HEK293T (cell line): ENCODE results near the gene MEGF9.

Source experiments
- CTCF ChIA-PET: fragments of 350-600 bp; formaldehyde crosslinking; extraction: SDS; loops from one replicate; lab custom pipeline; 2021; ENCODE audit warnings: antibody characterized with exemption, inconsistent platforms; lab: Yijun Ruan, JAX
- POLR2A ChIA-PET: fragments of 350-600 bp; formaldehyde crosslinking; extraction: SDS; loops from one replicate; lab custom pipeline; 2020; ENCODE audit warnings: antibody characterized with exemption, inconsistent platforms; lab: Yijun Ruan, JAX
- DNase-seq: peaks from one replicate; pipeline ENCODE4 v3.0.0; 2012; ENCODE audit warnings: mixed read lengths; ENCODE audit errors: extremely low spot score
- ARNT ChIP-seq: fragments of 450-650 bp; IDR thresholded peaks from 2 replicates; pipeline ENCODE4 v1.6.1; 2017; ENCODE audit warnings: mild to moderate bottlenecking
- BHLHE40 ChIP-seq: fragments of 450-650 bp; IDR thresholded peaks from 2 replicates; pipeline ENCODE4 v1.6.1; 2016; ENCODE audit warnings: mild to moderate bottlenecking, moderate library complexity, borderline replicate concordance
- CTBP1 ChIP-seq: fragments of 450-650 bp; IDR thresholded peaks from 2 replicates; pipeline ENCODE4 v1.6.1; 2016; ENCODE audit warnings: borderline replicate concordance
- ELF4 ChIP-seq: fragments of 450-650 bp; IDR thresholded peaks from 2 replicates; pipeline ENCODE4 v1.6.1; 2017; ENCODE audit warnings: antibody characterized with exemption
- FOXA1 ChIP-seq: fragments of 450-650 bp; IDR thresholded peaks from 2 replicates; pipeline ENCODE4 v1.6.1; 2016; ENCODE audit warnings: mild to moderate bottlenecking
- FOXK2 ChIP-seq: fragments of 450-650 bp; IDR thresholded peaks from 2 replicates; pipeline ENCODE4 v1.6.1; 2016; ENCODE audit warnings: mild to moderate bottlenecking
- FOXM1 ChIP-seq: fragments of 450-650 bp; IDR thresholded peaks from 2 replicates; pipeline ENCODE4 v1.6.1; 2017; ENCODE audit warnings: mild to moderate bottlenecking, borderline replicate concordance
- HDGF ChIP-seq: fragments of 450-650 bp; IDR thresholded peaks from 2 replicates; pipeline ENCODE4 v1.6.1; 2017; ENCODE audit warnings: antibody characterized with exemption, borderline replicate concordance
- L3MBTL2 ChIP-seq: fragments of 450-650 bp; conservative IDR thresholded peaks from 2 replicates; pipeline ENCODE4 v1.6.1; 2016; ENCODE audit warnings: mild to moderate bottlenecking
- LEF1 ChIP-seq: fragments of 450-650 bp; IDR thresholded peaks from 2 replicates; pipeline ENCODE4 v1.6.1; 2017; ENCODE audit warnings: mild to moderate bottlenecking, borderline replicate concordance
- NFRKB ChIP-seq: fragments of 450-650 bp; IDR thresholded peaks from 2 replicates; pipeline ENCODE4 v1.6.1; 2016; ENCODE audit warnings: mild to moderate bottlenecking, moderate library complexity
- PKNOX1 ChIP-seq: fragments of 450-650 bp; IDR thresholded peaks from 2 replicates; pipeline ENCODE4 v1.6.1; 2016
- SP1 ChIP-seq: fragments of 450-650 bp; IDR thresholded peaks from 2 replicates; pipeline ENCODE4 v1.6.1; 2017
- SUZ12 ChIP-seq: fragments of 450-650 bp; IDR thresholded peaks from 2 replicates; pipeline ENCODE4 v1.6.1; 2016; ENCODE audit warnings: mild to moderate bottlenecking
- TARDBP ChIP-seq: fragments of 450-650 bp; IDR thresholded peaks from 2 replicates; pipeline ENCODE4 v1.6.1; 2016
- ZNF384 ChIP-seq: fragments of 450-650 bp; IDR thresholded peaks from 2 replicates; pipeline ENCODE4 v1.6.1; 2016

Gene MEGF9

DNA sequence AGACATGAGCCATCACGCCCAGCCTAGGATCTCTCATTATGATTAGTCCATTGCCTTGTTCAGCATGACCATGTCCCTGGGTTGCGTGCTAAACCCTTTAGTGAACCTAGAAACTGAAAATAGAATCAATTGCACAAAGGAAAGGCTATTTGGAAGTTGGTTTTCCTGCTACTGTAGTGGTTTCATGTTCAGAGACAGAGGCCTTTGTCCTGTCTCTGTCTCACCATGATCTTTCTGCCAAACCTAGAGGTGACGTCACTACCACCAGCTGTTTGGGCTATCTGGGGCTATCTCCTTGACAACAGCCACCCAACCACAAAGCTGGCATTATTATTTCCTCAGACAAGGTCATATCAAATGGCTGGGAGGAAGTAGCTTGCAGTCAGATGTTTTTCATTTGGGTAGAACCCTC, 130.3 kb downstream of the MEGF9 start:
- CTCF ChIA-PET: no interaction called here
- DNase-seq: peak; percentile 32
- TF ChIP-seq FOXA1: no peak
- TF ChIP-seq L3MBTL2: no peak
- no peak for TF ChIP-seq ELF4
- TF ChIP-seq PKNOX1: no peak
- TF ChIP-seq TARDBP: no peak
- no peak for TF ChIP-seq FOXM1
- TF ChIP-seq FOXK2: no peak
- no peak for TF ChIP-seq BHLHE40
- no peak for TF ChIP-seq SUZ12
- no peak for TF ChIP-seq HDGF
- TF ChIP-seq SP1: no peak
- TF ChIP-seq CTBP1: no peak
- no peak for TF ChIP-seq ARNT
- no peak for TF ChIP-seq LEF1
- TF ChIP-seq ZNF384: no peak
- POLR2A ChIA-PET: no interaction called here

DNA sequence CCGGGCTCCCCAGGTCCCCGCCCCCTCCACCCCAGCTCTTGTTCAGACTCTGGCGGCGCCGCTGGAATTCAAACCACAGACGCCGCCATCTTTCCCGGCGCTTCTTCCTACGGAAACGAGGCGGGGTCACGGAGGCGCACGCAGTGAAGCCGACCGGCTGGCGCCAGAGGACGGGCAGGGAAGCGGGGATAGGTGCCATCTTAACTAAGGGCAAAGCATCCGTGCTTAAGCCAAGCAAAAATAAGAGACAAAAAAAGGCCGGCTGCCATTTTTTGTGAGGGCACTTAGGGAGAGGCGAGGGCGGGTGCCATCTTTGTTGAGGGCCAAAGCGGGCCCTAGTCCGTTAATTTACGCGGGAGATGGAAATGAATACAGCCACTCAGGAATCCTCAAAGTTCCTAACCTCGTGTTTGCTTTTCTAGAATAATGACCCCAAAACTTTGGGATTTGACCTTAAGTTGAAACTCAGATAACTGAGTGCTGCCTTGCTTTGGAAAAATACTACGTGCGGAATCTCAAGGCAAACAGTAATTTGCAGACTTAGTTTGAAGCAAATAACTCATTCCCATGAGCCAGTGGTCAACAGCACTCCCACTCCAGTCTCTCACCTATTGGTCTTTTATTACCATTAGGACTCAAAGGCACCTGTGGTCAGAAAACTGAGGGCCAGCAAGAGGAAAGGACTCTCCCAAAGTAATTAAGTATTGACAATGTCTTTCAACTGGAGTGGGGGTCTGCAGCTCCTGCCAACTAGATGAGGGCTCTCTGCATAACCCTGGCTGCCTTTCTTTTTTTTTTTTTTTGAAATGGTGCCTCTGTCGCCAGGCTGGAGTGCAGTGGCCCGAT, 134.0 kb downstream of the MEGF9 start, which contains the start of gene CDK5RAP2:
Gene CDK5RAP2, minus strand, starts transcription at position 117 of the 846 bp plus-strand sequence. CDS start 189 bp downstream, outside the sequence.
- POLR2A ChIA-PET: interaction anchor here (1.2 kb wide), 1 partner anchor 9 kb away, joined by 3 read pairs; no protein-coding TSS in a partner anchor
- CTCF ChIA-PET: no interaction called here
- DNase-seq: peak; percentile 92
- no peak for TF ChIP-seq ARNT
- TF ChIP-seq L3MBTL2: peak; percentile 99
- TF ChIP-seq ELF4: no peak
- TF ChIP-seq CTBP1: no peak
- no peak for TF ChIP-seq FOXA1
- no peak for TF ChIP-seq FOXK2
- no peak for TF ChIP-seq SP1
- TF ChIP-seq SUZ12: no peak
- TF ChIP-seq TARDBP: no peak
- no peak for TF ChIP-seq HDGF
- TF ChIP-seq PKNOX1: no peak
- peak; percentile 68; the same call in 1 of the 2 replicates for TF ChIP-seq FOXM1
- TF ChIP-seq BHLHE40: no peak
- TF ChIP-seq NFRKB: peak; percentile 76
- TF ChIP-seq LEF1: no peak
- TF ChIP-seq ZNF384: peak; percentile 66

DNA sequence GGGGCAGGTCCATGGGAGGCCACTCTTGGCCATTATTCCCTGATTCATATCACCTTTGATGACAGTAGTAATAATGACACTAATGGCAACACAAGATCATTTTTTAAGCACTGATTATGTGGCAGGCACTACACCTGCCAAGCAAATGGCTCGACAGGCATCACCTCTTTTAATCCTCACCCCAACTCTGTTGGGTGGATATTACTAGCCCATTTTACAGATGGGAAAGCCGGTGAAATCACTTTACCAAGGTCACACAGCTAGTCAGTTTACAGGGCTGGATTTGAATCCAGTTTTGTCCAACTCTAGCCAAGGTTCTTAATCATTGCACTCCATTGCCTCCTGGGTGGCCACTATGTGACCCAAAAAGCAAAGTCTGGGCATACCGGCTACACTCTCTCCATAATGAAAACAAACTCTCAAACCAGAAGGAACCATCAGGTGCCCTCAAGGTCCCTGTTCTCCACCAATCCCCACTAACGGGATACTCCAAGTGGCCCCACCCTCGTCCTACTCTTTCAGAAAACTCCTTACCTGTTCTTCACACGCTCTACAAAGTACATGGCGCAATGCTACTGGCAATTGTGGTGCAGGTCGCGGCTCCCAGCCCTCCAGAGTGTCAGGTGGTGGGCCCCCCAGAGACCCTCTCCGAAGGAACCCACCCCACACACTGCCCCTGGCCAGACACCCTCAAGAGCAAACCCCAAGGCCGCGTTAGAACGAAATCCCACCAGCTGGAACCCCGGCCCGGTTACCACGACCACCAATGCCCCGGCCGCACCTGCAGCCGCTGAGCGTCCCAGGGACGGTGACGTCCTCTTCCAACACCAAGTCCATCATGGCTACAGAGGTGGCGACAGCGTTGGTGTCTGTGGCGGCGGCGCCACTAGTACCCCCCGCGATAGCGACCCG, 134.9 kb downstream of the MEGF9 start:
- ChIA-PET POLR2A (interaction anchor here (1.2 kb wide), 1 partner anchor 8 kb away, joined by 3 read pairs; no protein-coding TSS in a partner anchor), CTCF (no interaction called here)
- TF ChIP-seq BHLHE40: no peak
- TF ChIP-seq ELF4: no peak
- TF ChIP-seq ZNF384: no peak
- no peak for TF ChIP-seq HDGF
- TF ChIP-seq TARDBP: no peak
- no peak for TF ChIP-seq LEF1
- no peak for TF ChIP-seq ARNT
- TF ChIP-seq L3MBTL2: no peak
- no peak for TF ChIP-seq FOXK2
- TF ChIP-seq NFRKB: no peak
- no peak for TF ChIP-seq PKNOX1
- TF ChIP-seq FOXA1: no peak
- TF ChIP-seq CTBP1: no peak
- TF ChIP-seq SP1: no peak
- TF ChIP-seq FOXM1: no peak
- no peak for TF ChIP-seq SUZ12
- DNase-seq: peak; percentile 22

DNA sequence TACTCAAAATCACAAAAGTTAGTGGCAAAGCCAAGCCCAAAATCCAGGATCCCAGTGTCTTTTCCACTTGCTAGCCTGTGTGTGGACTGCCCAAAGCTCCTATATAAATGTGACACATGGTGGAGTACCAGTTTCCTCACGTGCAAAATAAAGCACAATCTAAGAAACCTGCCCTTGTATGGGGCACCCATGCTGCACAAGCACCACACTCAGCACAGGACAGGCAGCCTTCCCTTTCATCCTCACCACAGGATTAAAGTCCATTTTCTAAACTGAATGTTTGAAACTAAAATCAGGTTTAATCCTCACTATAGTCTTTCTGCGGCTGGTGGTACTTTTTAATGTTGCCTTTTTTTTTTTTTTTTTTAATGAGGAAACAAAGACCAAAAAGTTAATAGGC, 139.8 kb downstream of the MEGF9 start:
- DNase-seq: no peak
- CTCF ChIA-PET: no interaction called here
- POLR2A ChIA-PET: no interaction called here
- TF ChIP-seq L3MBTL2 (no peak), SP1 (no peak), ZNF384 (no peak), SUZ12 (no peak), HDGF (no peak), PKNOX1 (no peak), LEF1 (no peak), FOXA1 (no peak), ARNT (no peak), FOXK2 (no peak), ELF4 (no peak), TARDBP (no peak), FOXM1 (no peak), NFRKB (no peak), CTBP1 (no peak)
